ENCODE data around the gene NTF4.

NTF4 gene

GRCh38 chr19:49107625-49108459, 43.2 kb upstream of the NTF4 start:
- Histone ChIP-seq H3K4me3 (no peak overlapping the region), H3K27ac (no peak overlapping the region)
- DNase-seq (ENCODE audit: low spot score), result no peak
- TF ChIP-seq CTCF (IDR thresholded peaks at IDR 0.05), result no peak

- DNase-seq (ENCODE audit: low spot score), result no peak
- Histone ChIP-seq H3K27ac (no peak overlapping the region), H3K4me3 (no peak overlapping the region)
- TF ChIP-seq CTCF (IDR thresholded peaks at IDR 0.05), result peak; percentile 57
These were observed 42.1 kb upstream of the NTF4 start for GRCh38 chr19:49106648-49107135.

- no peak for DNase-seq (ENCODE audit: low spot score)
- Histone ChIP-seq H3K4me3 (no peak overlapping the region), H3K27ac (no peak overlapping the region)
- TF ChIP-seq CTCF (IDR thresholded peaks at IDR 0.05), result no peak
These were observed 39.7 kb upstream of the NTF4 start for GRCh38 chr19:49104229-49104864.

- Histone ChIP-seq H3K27ac (no peak overlapping the region), H3K4me3 (no peak overlapping the region)
- TF ChIP-seq CTCF (IDR thresholded peaks at IDR 0.05), result no peak
- no peak for DNase-seq (ENCODE audit: low spot score)
These were observed 38.9 kb upstream of the NTF4 start for GRCh38 chr19:49103331-49104085.

GRCh38 chr19:49102303-49102702, 37.7 kb upstream of the NTF4 start:
- Histone ChIP-seq H3K27ac (no peak overlapping the region), H3K4me3 (no peak overlapping the region)
- DNase-seq (ENCODE audit: low spot score), result no peak
- no peak for TF ChIP-seq CTCF (IDR thresholded peaks at IDR 0.05)

GRCh38 chr19:49101160-49101559, 36.5 kb upstream of the NTF4 start:
- H3K27ac ChIP-seq, result no peak overlapping the region
- no peak overlapping the region for H3K4me3 ChIP-seq
- no peak for TF ChIP-seq CTCF (IDR thresholded peaks at IDR 0.05)
- DNase-seq (ENCODE audit: low spot score), result no peak

Measured in coronary artery (tissue), 2 donors.